Mucosa of descending colon (tissue), 3 donors: ENCODE measurements around the gene TEX51. TPM values are rescaled to one million over a fixed set of nuclear protein-coding genes. Genes with fewer than 3 reads are reported as not detected.

Experiments used
- ATAC-seq: fragments of 200-7000 bp; cut with Tn5 transposase; one replicate; pipeline ENCODE4 v1.9.1; 2020; ENCODE audit warnings: mild to moderate bottlenecking, moderate library complexity
- DNase-seq, 3 donors: peaks; one replicate each; pipeline ENCODE4 v3.0.0-alpha.2; 2020
- H3K36me3 ChIP-seq: fragments of 200-600 bp; one replicate; pipeline ENCODE4 v1.8.0; 2021; ENCODE audit warnings: low read depth, mild to moderate bottlenecking
- H3K4me1 ChIP-seq: fragments of 200-600 bp; one replicate; pipeline ENCODE4 v1.8.0; 2021; ENCODE audit warnings: low read depth, mild to moderate bottlenecking
- H3K4me3 ChIP-seq: fragments of 200-600 bp; one replicate; pipeline ENCODE4 v1.8.0; 2021; ENCODE audit warnings: mild to moderate bottlenecking
- H3K9me3 ChIP-seq: fragments of 200-600 bp; one replicate; pipeline ENCODE4 v1.8.0; 2021; ENCODE audit warnings: mild to moderate bottlenecking
- CTCF ChIP-seq: fragments of 200-600 bp; IDR thresholded peaks from one replicate; pipeline ENCODE4 v1.8.0; 2022; ENCODE audit warnings: antibody characterized with exemption, mild to moderate bottlenecking
- intact Hi-C, 2 donors: fragments of 100-400 bp; cut with DNase I in 1 of 2; cut with micrococcal nuclease in 1 of 2; formaldehyde crosslinking; loops; one replicate each; pipeline versions ENCODE4 v1.11.0 to v1.11.1; 2022; cut with DNase I, micrococcal nuclease
- total RNA-seq, 3 donors: library from RNA; stranded (reverse); fragmentation: NEBNext Ultra II Directional in 2 of 3; extraction: Animal tissue kit (Norgen Biotek cat#: 25700) in 2 of 3; gene quantifications; one replicate each; pipeline versions ENCODE4 v1.2.1 to v1.2.4, GENCODE V29; 2021 to 2023
- donor health status: DM: no; HTN: no; CAD: no; lungs with moderate emphysema.
- donor health status: DM: no; HTN: no; CAD: no.
- donor health status: DM: no; HTN: yes; CAD: no.

The TEX51 gene
- total RNA-seq, 3 donors from 2014 or later, result not detected

- no peak for DNase-seq
- no peak for TF ChIP-seq CTCF
- Histone ChIP-seq H3K4me1 (peaks cover 6% of the 10 kb centered on the region), H3K4me3 (no peak overlapping the region), H3K9me3 (no peaks in the 10 kb centered on the region), H3K36me3 (no peaks in the 10 kb centered on the region)
- ATAC-seq, result no peak
- intact Hi-C loops, result no loop called here
Observed at GRCh38 chr2:126890551-126891450, 7.9 kb upstream of the TEX51 start.

DNA sequence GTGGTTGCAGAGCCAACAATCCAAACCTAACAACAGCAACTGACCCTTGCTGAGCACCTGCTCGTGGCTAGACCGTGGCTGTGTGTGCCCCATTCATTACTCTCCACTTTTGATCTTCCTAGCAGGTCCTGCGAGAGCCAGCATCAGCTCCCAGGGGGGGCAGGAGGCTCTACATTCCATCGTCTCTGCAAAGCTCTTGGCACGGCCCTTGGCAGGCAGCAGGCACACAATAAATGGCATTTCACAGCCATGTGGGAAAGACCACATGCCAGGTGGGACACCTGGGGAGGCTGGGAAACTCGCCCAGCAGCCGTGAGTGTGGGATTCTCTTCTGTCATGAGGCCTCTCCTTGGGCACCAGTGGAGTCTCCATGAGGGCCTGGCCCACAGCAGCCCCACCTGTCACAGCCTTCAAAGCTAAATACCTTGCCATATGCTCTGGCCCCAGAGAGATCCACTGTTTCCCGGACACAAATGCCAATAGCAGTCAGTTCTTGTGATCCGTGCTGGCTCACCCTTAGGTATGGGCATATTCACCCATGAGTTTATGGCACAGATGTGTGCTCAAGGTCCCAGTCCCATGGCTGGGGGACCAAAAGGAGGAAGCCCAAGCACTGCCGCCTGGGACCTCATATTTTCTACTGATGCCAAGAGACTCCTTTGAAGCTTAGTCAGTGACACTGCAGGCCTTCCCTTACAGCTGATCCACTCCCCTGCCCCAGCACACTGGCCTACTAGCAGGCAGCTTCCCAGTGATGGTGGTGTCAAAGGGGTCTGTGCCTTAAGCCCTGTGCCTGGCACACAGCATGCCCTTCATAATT is 6.8 kb upstream of the TEX51 start:
- DNase-seq, result no peak
- no peaks in the 10 kb centered on the region for H3K9me3 ChIP-seq
- no peak for TF ChIP-seq CTCF
- no peaks in the 10 kb centered on the region for H3K36me3 ChIP-seq
- intact Hi-C loops, result no loop called here
- H3K4me3 ChIP-seq, result no peak overlapping the region
- H3K4me1 ChIP-seq, result no peaks in the 10 kb centered on the region
- no peak for ATAC-seq

- no peaks in the 10 kb centered on the region for H3K9me3 ChIP-seq
- no peak for DNase-seq
- intact Hi-C loops, result no loop called here
- H3K36me3 ChIP-seq, result no peaks in the 10 kb centered on the region
- no peaks in the 10 kb centered on the region for H3K4me1 ChIP-seq
- no peak for TF ChIP-seq CTCF
- H3K4me3 ChIP-seq, result no peak overlapping the region
- ATAC-seq, result no peak
Observed at GRCh38 chr2:126893153-126893552, 5.5 kb upstream of the TEX51 start.

DNA sequence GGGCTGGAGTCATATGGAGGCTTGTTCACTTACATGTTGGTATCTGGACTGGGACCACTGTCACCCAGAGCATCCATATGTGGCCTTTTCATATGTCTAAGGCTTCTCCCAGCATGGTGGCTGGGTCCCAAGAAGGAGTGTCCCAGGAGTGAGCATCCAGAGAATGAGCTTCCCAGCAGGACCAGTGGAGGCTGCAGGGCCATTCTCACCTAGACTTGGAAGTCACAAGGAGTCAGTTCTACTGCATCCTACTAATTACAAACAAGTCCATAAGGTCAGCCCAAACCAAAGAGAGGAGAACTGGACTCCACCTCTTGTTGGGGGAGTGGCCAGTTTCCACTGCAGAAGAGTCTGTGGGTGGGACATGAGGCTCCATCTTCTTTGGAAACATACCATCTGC is 5.1 kb upstream of the TEX51 start:
- Histone ChIP-seq H3K9me3 (no peaks in the 10 kb centered on the region), H3K36me3 (no peaks in the 10 kb centered on the region), H3K4me1 (no peaks in the 10 kb centered on the region), H3K4me3 (no peak overlapping the region)
- no peak for TF ChIP-seq CTCF
- intact Hi-C loops, result no loop called here
- DNase-seq (no peak), ATAC-seq (no peak)

GRCh38 chr2:126894082-126894481 is 4.6 kb upstream of the TEX51 start:
- no peaks in the 10 kb centered on the region for H3K4me1 ChIP-seq
- no peaks in the 10 kb centered on the region for H3K9me3 ChIP-seq
- no peak overlapping the region for H3K4me3 ChIP-seq
- TF ChIP-seq CTCF, result no peak
- no peaks in the 10 kb centered on the region for H3K36me3 ChIP-seq
- DNase-seq (no peak), ATAC-seq (no peak)
- intact Hi-C loops, result no loop called here
